ENCODE results near the gene PIMREG.

PIMREG gene

DNA sequence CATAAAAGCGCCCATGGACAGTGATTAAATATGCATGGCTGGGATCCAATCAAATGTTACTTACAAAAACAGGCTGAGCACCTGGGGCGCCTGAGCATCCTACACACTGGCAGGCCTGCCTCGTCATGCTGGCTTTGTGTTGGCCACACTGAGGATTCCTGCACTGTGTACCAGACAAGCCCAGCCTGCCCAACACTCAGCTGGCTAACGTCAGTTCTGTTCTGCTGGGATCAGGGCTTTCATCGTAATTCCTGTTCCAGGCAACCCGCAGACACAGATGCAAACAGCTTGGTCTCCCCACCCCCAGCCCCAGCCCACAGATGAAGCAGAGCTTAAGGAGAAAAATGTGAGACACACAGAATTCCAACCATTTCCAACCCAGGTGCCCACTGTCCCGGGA lies 30.7 kb downstream of the PIMREG start:
- no peak overlapping the region for H3K27ac ChIP-seq
- no peak for TF ChIP-seq ZFX (IDR thresholded peaks at IDR 0.05; ENCODE audit: borderline replicate concordance)
- TF ChIP-seq, protein P1, sequence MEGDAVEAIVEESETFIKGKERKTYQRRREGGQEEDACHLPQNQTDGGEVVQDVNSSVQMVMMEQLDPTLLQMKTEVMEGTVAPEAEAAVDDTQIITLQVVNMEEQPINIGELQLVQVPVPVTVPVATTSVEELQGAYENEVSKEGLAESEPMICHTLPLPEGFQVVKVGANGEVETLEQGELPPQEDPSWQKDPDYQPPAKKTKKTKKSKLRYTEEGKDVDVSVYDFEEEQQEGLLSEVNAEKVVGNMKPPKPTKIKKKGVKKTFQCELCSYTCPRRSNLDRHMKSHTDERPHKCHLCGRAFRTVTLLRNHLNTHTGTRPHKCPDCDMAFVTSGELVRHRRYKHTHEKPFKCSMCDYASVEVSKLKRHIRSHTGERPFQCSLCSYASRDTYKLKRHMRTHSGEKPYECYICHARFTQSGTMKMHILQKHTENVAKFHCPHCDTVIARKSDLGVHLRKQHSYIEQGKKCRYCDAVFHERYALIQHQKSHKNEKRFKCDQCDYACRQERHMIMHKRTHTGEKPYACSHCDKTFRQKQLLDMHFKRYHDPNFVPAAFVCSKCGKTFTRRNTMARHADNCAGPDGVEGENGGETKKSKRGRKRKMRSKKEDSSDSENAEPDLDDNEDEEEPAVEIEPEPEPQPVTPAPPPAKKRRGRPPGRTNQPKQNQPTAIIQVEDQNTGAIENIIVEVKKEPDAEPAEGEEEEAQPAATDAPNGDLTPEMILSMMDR (IDR thresholded peaks at IDR 0.05), result no peak

DNA sequence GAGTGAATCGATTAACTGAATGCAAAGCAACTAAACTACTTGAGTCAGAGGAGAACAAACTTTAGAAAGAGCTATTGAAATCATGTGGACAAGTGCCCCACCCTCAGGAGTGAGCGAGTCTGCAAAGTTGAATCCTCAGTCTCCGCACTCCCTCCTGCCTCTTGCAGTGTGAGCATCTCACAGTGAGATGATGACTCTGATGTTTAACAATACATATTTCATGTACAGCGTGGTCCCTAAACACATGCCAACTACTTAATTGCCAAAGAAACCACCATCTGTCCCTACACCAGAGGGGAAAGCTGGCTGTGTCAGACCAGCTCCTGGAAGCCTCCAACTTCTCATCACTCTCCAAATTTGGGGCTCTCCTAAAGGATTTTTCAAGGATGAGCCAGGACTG lies 31.2 kb downstream of the PIMREG start:
- no peak for TF ChIP-seq ZFX (IDR thresholded peaks at IDR 0.05; ENCODE audit: borderline replicate concordance)
- TF ChIP-seq, protein P1 (IDR thresholded peaks at IDR 0.05), result no peak
- H3K27ac ChIP-seq, result no peak overlapping the region

DNA sequence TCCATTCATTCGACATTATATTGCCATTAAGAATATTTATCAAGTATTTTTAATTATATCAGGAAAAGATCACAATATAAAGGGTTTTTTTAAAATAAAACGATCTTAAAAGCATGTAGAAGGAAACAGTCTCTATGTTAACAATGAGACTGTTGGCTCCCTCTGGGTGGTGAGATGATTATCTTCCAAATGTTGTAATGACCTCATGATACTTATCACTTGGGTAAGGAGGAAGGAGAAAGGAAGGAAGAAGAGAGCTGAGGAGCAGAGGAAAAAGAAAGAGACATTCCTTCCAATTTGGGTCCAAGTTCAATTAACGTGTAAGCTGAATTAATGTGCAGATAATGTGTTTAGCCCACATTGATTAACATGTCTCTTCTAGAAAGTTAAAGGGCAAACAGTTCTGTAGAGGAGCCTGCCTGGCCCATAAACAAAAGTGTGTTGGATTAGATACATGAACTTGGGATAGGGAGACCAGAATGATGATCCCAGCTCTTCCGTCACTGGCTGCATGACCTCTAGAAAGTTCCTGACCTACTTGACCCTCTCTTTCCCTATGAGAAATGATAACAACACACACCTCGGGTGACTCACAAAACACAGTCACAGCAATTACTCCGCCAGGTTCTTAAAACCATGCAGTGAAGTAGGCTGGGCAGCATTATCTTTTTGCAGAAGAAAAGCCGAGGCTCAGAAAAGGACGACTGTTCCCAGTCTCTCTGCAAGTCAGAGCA lies 32.0 kb downstream of the PIMREG start:
- TF ChIP-seq, protein P1 (IDR thresholded peaks at IDR 0.05), result no peak
- TF ChIP-seq ZFX (IDR thresholded peaks at IDR 0.05; ENCODE audit: borderline replicate concordance), result no peak
- no peak overlapping the region for H3K27ac ChIP-seq

DNA sequence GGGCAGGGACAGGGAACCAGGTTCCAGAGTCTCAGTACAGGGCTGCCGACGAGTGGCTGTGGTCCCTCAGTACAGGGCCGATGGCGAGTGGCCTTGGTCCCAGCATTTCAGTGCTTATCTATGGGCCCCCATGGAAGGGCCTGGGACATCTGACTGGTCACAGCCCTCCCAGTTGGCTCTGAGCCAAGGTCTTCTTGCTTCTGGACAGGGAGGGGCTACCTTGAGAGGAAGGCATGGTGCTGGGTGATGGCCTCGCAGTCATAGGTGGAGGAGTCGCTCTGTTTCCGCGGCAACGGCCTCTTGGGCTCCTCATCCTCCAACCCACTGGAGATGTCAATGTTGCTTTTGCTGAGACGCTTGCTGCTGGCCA lies 32.5 kb downstream of the PIMREG start:
- TF ChIP-seq, protein P1 (IDR thresholded peaks at IDR 0.05), result no peak
- TF ChIP-seq ZFX (IDR thresholded peaks at IDR 0.05; ENCODE audit: borderline replicate concordance), result no peak
- no peak overlapping the region for H3K27ac ChIP-seq

DNA sequence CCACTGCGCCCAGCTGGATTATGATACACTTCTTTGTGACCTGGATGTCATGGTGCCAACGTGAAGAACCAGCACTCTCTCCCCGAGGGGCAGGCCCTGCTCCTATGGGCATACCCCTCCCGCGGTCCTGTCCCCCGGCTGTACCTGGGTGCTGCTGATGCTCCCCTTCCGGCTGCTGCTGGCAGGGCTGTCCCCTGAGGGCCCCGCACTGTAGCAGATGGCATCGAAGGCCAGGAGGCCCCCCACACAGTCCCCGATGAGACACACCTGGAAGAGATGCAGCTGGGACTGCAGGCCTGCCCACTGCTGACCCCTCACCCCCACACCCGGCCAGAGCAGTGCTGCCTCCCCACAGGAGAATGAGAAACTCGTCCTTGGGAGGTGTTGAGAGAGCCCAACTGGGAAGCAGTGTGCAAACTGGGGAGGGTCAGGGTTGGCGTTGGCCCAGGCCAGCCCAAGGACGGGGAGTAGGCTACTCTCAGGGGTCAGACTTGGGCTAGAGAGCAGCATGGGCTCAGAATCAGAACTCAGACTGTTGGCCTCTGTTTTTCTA lies 33.7 kb downstream of the PIMREG start:
- no peak overlapping the region for H3K27ac ChIP-seq
- TF ChIP-seq ZFX (IDR thresholded peaks at IDR 0.05; ENCODE audit: borderline replicate concordance), result no peak
- TF ChIP-seq, protein P1 (IDR thresholded peaks at IDR 0.05), result no peak

DNA sequence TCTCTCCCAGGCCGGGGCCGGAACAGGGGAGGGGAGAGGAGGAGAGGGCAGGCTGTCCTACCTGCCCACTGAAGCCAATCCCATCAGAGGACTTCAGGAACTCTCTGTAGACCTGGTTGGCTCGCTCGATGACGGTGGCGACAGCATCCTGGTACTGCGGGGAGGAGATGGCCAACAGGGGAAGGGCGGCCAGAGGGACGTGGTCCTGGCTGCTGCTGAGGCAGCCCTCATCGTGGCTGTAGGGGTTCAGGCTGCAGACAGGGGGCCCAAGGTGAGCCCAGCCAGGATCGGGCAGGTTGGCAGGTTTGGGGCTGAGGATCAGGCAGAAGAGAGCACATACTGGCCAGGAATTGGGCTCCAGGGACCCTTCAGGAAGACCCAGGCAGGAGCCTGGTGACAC lies 34.2 kb downstream of the PIMREG start:
- no peak overlapping the region for H3K27ac ChIP-seq
- TF ChIP-seq, protein P1 (IDR thresholded peaks at IDR 0.05), result no peak
- no peak for TF ChIP-seq ZFX (IDR thresholded peaks at IDR 0.05; ENCODE audit: borderline replicate concordance)

DNA sequence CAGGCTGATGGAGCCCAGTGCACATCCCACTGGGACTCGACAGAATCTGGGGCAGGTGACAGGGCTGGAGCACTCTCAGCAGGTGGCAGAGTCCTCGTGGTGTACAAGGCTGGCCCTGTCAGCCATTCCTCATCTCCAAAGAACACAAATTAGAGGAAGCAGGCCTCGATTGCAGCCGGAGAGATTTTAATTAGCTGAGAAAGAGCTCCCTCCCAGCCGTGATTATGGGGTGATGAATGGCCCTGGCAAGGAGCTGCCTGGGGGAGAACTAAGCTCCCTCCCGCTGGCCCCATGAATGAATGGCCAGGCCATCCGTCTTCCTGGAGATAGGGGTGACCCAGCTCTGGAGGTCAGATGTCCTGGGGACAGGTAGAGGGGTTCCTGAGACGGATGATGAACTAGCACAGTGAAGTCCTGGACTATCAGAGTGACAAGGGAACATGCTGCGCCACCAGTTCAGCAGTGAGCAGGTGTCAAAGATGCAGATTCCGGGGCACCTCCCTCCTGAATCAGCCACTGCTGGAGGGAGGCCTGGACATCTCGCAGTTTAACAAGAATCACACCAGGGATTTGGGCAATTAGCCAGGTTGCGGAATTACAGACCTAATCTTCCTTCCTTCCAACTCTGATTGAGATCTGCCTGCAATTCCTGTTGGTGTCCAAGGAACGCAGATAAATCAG lies 35.5 kb downstream of the PIMREG start:
- no peak overlapping the region for H3K27ac ChIP-seq
- TF ChIP-seq ZFX (IDR thresholded peaks at IDR 0.05; ENCODE audit: borderline replicate concordance), result no peak

Measured in 22Rv1 (cell line).